NCI-H1694 treated with DMSO at 0.1 percent for 48 hours (cell line): ENCODE results near the gene BAZ2B.
"Not testable (repeated sequence)": the region's sequence is repeated elsewhere in the genome, so short reads cannot be mapped to it uniquely, and the experiment has no call there.

Source experiments
- DNase-seq: peaks from one replicate; lab custom pipeline; 2025; lab: John Stamatoyannopoulos, UW

Gene BAZ2B

GRCh38 chr2:159535261-159535660 lies 81.1 kb downstream of the BAZ2B start:
- DNase-seq: not testable (repeated sequence)

- no peak for DNase-seq
These were observed 84.9 kb downstream of the BAZ2B start for GRCh38 chr2:159531475-159531874.

- DNase-seq: no peak
These were observed 89.9 kb downstream of the BAZ2B start for GRCh38 chr2:159526433-159526832.

- no peak for DNase-seq
These were observed 91.3 kb downstream of the BAZ2B start for GRCh38 chr2:159525012-159525411.

- no peak for DNase-seq
These were observed 95.1 kb downstream of the BAZ2B start for GRCh38 chr2:159521272-159521671.

- DNase-seq: no peak
These were observed 97.9 kb downstream of the BAZ2B start for GRCh38 chr2:159518321-159519005.

GRCh38 chr2:159516241-159516758 lies 100.0 kb downstream of the BAZ2B start:
- DNase-seq: no peak

- DNase-seq: no peak
These were observed 100.9 kb downstream of the BAZ2B start for GRCh38 chr2:159515441-159515840.

- no peak for DNase-seq
These were observed 102.6 kb downstream of the BAZ2B start for GRCh38 chr2:159513745-159514144.

GRCh38 chr2:159508140-159508539 lies 108.2 kb downstream of the BAZ2B start:
- DNase-seq: no peak

- DNase-seq: no peak
These were observed 109.4 kb downstream of the BAZ2B start for GRCh38 chr2:159506764-159507440.

GRCh38 chr2:159506202-159506601 lies 110.1 kb downstream of the BAZ2B start:
- DNase-seq: no peak

GRCh38 chr2:159505196-159505595 lies 111.2 kb downstream of the BAZ2B start:
- DNase-seq: no peak

GRCh38 chr2:159501743-159502142 lies 114.6 kb downstream of the BAZ2B start:
- DNase-seq: no peak

- DNase-seq: no peak
These were observed 118.5 kb downstream of the BAZ2B start for GRCh38 chr2:159497847-159498246.

- DNase-seq: no peak
These were observed 119.1 kb downstream of the BAZ2B start for GRCh38 chr2:159497256-159497655.

GRCh38 chr2:159489476-159489875 lies 126.9 kb downstream of the BAZ2B start:
- no peak for DNase-seq

- DNase-seq: no peak
These were observed 131.8 kb downstream of the BAZ2B start for GRCh38 chr2:159484532-159484931.

GRCh38 chr2:159476329-159476728 lies 140.0 kb downstream of the BAZ2B start:
- no peak for DNase-seq

GRCh38 chr2:159475793-159476192 lies 140.6 kb downstream of the BAZ2B start:
- no peak for DNase-seq

- DNase-seq: no peak
These were observed 145.0 kb downstream of the BAZ2B start for GRCh38 chr2:159471340-159471739.

- no peak for DNase-seq
These were observed 148.1 kb downstream of the BAZ2B start for GRCh38 chr2:159468257-159468656.

GRCh38 chr2:159462961-159463360 lies 153.4 kb downstream of the BAZ2B start:
- no peak for DNase-seq
